LHCN-M2 (cell line): Measurements from ENCODE around the gene AOPEP. TPM values are rescaled to one million over a fixed set of nuclear protein-coding genes. Genes with fewer than 3 reads are reported as not detected.

Experiments used
- DNase-seq: peaks from one replicate; pipeline ENCODE4 v3.0.0-alpha.2; 2012; ENCODE audit warnings: low read depth
- total RNA-seq: library from RNA; depleted of rRNA; stranded (reverse); fragments of >200 nt; gene quantifications from 2 replicates; pipeline ENCODE4 v1.2.3, GENCODE V29; 2014

Gene AOPEP
- total RNA-seq, 1 experiment from 2014 or later, result 114 TPM

DNA sequence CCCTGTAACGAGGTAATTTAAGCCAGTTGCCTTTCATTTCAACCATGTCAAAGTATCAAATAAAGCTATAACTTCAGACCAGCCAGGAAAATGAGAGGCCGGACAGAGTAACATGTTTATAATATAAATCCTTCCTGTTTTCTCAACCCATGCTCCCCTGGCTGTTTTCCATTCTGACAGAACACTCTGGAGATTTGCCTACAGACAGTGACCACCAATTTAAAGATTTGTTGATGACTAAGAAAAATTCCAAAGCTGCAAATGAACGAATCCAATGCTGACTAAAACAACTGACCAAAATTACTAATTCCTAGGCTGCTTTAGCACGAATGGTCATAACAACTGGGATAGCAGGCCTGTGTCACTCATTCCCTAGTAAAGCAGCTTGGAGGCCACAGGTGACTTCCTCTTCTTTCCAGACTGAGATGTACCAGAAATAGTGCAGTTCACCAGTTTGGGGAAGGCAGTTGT is 141.4 kb downstream of the AOPEP start:
- DNase-seq, result peak; percentile 99

DNA sequence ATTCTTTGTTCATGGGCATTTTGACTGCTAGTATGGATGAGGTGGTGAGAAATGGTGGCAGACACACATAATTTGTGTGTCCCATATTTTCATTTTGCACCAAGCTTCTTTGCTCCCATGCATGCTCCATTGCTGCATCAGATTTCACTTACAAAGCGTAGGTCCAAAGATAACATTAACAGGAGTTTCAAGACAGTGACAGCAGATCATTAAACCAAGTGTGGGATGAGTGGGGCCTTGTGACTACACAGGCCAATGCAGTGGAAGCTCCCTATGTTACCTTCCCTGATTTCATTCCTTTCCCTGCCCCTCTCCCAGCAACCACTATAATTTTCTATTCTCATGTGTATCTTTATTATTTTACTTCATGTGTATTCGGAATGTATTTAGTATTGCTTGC is 142.0 kb downstream of the AOPEP start:
- no peak for DNase-seq

DNA sequence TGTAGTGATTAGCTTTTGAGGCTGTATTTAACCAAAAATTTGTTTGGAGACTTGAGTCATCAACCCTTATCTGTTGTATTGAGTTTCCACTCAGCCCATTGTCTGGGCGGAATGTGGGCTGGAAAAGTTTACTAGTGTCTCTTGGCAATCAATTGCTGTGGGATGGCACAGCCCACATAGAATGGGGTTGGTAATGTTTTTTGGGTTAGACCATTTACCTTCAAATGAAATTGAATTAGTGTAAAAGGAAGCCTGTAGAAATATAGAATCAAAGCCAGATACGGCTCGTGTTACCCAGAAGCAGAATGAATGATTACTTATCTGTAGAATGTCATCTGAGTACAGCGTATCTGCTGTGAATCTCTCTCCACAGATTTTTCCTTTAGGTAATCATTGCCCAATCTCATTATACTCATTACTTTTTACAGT is 142.9 kb downstream of the AOPEP start:
- peak; percentile 83 for DNase-seq

DNA sequence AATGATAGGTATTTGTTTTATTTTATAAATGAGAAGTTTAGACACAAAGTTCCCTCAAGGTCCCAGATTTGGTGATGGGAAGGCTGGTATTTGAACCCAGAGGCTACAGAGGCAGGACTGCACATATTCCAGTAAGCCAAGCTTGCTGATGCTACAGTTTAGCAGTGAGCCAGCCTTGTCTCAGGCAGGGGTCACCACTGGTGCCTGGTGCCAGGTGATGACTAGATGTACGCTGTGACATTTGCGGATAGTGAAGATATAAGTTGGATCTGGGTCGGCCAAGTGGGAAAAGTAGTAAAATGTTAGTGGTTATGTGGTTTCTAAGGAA is 143.9 kb downstream of the AOPEP start:
- no peak for DNase-seq

DNA sequence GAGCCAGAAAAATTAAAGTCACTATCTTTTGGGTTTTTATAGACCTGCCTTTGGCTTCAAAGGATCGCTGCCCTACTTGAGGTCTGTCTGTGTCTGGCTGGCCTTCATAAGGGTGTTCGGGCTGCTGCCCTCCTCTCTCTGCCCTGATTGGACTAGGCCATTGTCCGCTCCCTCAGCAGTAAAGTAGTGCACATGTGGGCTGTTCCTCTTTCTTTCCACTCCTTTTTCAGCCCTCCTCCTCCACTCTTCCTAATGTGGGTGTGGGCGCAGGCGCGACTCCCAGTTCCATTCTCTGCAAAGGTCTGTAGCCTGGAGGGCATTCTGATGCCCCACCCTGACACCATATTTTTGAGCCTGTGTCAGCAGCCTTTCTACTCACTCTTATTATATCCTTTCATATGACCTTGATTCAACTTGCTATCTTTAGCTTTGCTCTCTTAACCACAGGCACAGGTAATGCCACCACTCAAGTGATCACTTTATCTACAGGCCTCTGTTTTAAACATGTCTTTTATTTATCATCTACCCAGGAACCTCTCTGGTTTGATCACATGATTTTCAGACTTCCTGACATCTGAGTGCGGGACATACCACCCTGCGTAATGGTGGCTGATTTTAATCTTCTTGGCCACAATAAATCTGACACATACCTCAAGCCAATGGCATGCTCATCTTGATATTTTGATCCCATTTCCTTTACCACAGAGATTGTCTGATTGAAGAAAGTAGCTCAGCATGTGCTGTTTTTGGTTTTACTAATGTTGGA is 144.5 kb downstream of the AOPEP start:
- peak; percentile 83 for DNase-seq

DNA sequence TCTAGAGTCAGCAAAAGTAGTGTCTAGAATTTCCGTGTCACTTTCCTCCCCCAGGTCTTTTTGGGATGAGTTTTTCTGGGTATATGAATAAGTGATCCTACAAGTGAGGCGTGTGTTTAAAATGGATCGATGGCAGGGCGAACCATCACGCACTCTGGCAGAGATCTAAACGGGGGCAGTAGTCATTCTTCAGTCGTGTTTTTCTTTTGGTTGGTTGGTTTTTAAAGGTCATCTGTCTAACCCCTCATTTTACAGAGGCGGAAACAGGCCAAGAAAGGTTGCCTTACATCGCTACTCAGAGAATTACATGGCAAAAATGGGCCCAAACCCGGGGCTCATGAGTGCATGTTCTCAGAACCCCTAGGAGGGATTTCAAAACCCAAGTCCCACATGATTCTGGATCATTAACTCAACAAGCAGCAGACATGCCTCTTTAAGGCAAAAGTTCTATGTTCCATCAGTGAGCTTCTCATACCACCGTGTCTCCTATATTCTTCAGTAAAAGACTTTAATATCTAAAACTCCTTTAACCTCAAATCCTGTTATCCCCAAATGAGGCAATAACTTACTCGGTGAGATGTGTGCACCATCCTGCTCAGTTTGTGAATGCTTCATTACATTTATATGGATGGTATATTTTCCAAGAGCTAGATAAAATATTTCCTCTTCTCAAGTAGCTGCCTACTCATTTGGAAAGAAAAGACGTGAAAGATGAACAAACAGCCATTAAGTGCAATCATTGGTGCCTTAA is 145.8 kb downstream of the AOPEP start:
- DNase-seq, result no peak

DNA sequence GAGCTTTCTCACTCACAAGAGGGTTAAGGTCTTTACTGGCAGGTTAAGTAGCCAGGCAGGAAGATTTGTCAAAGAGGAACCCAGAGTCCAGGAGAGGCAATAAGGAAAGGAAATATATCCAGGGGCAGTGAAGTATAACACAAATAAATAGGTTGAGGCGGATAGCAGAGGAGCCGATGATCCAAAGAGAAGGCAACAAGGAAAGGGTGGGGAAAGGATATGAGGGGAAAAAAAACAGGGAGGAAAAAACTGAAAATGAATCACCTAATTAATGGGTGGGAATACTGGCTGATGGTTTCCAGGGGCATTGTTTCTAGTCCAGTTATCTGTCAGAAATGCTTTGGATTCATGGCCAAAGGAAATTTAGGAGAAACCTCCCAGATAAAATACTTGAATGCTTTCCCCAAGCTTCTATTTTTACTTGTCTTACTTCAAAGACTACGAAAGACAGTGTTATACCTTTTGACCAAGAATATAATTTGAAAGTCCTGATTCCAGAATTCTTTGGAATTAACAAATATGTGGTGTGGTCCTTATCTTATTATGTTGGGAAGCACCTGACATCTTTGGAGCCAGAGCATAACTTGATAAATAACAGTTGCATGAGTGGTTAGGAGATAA is 146.5 kb downstream of the AOPEP start:
- DNase-seq, result no peak

DNA sequence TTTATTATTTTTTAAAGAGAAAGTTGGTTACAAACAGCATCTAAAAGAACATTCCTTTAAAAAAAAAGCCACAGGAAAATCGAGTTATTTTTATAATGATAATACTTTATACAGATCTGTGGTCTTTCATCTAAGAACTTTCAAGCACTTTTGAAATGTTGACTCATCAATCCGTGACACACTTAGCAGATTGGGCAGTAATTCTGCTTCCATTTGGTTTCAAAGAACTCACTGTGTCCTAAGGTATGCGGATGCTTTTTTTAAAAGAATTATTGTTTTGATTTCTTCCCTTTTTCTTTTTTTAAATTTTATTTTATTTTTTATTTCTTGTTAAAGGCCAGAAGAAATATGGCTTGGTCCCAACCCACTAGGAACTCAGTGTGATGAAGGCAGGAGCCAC is 147.8 kb downstream of the AOPEP start:
- peak; percentile 92 for DNase-seq

DNA sequence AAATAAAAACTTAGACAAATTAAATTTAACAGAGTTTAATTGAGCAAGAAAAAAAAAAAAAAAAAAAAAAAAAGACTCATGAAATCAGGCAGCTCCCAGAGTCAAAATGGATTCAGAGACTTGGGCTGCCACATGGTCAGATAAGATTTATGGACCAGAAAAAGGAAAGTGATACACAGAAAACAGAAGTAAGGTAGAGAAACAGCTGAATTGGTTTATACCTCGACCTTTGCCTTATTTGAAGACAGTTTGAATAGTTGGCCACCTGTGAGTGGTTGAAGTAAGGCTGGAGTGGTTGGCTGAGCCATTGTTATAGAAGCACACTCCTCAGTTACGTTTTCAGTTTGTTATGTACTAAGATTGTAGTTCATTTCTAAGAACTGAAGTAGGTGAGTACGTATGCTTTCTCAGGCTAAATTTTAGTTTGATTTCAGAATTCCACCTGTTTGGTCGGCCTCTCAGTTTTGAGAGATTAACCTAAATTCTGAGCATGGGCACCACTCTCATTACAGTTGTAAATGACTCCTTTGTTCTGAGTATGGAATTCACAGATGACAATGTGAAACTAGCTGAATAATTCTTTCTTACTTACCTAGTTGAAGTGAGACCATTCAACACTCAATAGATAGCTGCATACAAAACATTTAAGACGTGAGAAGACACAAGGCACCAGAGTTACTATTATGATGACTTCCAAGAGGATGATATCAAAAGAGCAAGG is 149.0 kb downstream of the AOPEP start:
- DNase-seq, result no peak

DNA sequence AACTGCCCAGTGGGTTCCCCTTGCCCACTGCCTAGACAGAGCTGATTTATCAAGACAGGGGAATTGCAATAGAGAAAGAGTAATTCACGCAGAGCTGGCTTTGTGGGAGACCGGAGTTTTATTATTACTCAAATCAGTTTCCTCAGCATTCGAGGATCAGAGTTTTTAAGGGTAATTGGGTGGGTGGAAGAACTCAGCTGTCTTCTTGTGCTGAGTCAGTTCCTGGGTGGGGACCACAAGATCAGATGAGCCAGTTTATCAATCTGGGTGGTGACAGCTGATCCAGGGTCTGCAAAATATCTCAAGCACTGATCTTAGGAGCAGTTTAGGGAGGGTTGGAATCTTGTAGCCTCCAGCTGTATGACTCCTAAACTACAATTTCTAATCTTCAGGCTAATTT is 152.3 kb downstream of the AOPEP start:
- DNase-seq, result peak; percentile 85

DNA sequence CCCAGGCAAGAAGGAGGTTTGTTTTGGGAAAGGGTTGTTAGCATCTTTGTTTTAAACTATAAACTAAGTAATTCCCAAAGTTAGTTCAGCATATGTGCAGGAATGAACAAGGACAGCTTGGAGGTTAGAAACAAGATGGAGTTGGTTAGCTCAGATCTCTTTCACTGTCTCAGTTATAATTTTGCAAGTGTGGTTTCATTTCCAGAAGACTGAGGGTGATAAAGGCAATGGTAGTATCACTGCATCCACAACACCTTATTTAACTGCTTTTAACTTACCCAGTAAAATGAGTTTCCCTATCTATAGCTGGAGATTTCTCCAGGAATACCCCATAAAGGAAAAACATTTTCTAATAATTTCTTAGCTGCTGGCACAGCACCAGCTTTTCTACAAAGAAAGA is 152.7 kb downstream of the AOPEP start:
- no peak for DNase-seq

DNA sequence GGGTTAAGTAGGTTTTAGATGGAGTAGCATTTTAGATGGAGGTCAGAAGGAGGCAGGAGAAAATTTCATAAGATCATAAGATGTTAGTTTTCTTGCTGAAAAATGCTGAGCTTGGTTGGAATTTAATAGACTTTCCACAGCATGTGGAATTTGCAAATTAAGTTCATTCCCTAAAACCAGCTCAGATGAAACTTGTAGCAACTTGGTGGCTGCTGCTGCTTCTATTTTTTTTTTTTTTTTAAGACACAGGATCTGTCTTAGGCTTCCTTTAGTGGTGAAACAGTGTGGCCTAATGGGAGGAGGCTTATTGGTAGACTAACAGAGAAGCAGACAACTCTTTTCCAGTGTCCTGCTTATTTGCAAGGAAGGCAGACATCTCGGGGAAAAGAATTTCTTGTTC is 154.5 kb downstream of the AOPEP start:
- DNase-seq, result no peak

DNA sequence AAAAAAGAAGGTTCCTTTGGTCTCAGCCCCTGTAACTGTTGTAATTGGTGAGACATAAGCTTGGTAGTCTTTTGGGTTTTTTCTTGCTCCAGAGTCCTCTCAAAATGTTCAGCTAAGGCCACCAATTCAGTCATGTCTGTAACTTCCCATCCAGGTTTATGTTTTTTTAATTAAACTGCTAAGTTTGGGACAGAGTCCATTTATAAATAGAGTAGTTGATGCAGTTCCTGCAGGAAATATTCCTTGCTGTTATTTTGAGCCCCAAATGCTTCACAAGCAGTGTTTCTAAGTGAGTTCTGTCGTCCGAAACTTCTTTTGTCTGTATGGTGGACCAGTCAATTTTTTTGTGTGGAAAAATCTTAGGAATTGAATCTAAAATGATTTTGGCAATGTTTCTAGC is 155.0 kb downstream of the AOPEP start:
- no peak for DNase-seq

DNA sequence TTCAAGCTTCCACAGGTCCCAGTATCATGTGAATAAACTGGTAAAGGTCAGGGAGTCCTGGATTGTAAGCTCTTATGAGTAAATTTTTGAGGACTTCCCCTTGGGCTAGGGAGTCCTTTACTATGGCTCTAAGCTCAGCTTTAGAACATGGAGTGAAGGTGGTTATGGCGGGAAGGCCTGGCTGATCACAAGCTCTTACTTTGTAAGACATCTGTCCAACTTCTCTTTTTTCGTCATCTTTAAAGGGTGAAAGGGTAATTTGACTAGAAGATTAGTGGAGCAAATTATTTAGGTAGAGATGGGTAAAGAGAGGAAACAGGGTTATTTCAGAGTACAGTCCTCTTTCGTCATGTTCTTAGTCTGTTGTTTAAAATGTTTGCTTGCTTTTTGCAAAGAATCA is 155.4 kb downstream of the AOPEP start:
- DNase-seq, result no peak

DNA sequence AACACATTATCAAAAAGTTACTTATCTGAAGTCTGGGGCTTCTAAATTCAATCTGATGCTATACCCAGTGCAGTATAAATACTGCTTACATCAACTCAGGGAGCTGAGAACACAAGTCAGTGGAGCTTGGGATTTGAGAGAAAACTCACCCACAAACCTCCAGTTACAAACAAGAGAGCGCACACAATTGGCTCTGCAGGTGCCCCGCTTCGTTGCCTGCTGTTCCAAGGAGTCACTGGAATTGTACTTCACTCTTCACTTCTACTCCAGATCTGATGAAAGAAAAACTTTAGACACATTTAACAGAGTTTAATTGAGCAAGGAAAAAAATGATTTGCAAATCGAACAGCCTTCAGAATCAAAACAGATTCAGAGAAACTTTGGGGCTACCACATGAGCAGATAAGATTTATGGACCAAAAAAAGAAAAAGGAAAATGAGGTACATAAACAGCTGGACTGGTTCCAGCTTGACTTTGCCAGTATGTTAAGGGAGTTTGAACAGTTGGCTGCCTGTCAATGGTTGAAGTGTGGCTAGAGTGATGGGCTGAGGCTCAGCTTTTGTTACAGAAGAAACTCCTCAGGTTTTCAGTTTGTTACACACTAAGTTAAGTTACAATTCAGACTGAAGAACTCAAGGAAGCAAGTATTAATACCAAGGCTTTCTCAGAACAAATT is 156.6 kb downstream of the AOPEP start:
- DNase-seq, result no peak

DNA sequence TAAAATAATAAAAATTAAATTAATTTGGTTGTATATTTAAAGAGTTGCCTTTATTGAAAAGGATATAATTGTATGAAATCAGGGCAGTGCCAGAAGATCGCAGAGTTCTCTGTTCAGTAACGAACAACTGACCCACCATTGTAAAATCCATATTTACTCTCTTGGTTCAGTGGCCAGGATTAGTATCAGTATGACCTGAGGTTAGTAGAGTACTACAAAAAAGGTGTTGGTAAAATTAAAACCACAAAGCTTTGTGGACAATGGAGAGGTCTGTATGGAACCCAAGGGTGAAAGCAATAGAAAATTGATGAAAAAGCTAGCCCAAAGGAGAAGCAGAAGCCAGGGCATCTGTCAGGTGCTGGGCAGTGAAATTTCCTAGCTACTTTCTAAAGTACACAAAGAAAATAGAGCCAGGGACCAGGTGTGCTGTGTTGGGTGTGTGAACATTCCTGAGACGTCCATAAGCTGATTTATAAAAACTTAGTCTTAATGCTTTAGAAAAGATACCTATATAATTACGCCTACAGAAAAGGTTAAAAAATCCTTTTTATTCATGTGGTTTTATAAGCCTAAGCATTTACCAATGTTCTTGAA is 159.5 kb downstream of the AOPEP start:
- no peak for DNase-seq

DNA sequence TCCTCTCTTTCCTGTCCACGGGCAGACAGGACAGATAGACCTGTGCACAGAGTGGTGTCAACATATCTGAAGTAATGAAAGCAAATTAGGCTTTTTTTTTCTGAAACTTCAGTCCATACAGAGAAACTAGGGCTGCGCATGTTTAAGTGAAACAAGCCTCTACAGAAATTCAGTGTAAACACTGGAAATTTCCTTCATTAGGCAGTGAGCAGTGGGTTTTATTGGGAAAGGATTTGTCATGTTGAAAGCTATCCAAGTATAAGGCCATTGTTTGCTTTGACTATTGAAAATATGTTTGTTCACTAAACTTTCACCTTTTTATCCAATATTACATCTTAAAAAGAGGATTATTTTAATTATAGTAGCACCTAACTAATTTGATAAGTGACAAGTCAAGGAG is 161.2 kb downstream of the AOPEP start:
- DNase-seq, result no peak

DNA sequence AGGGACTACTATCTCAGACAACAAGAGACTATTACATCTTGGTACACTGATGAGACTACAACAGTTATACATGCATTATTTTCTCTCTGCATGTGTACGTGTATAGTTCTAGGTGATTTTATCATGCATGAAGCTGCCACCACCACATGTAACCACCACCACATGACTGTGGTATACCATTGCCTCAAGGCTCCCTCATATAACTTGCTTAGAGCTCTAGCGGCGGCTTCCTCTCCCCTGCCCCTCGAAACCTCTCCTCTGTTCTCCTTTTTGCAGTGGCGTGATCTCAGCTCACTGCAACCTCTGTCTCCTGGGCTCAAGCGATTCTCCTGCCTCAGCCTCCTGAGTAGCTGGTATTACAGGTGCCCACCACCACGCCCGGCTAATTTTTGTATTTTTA is 162.3 kb downstream of the AOPEP start:
- no peak for DNase-seq

DNA sequence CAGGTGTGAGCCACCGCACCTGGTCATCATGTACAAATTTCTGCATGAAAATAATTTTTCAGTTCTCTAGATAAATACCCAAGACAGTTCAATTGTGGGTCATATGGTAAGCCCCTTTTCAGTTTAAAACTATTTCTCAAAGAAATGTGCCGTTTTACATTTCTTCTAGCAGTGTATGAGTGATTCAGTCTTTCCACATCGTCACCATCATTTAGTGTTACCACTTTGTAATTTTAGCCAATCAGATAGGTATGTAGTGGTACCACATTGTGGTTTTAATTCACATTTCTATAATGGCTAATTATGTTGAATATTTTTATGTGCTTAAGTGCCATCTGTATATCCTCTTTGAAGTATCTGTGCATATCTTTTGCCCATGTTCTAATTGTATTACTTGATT is 163.1 kb downstream of the AOPEP start:
- DNase-seq, result no peak

DNA sequence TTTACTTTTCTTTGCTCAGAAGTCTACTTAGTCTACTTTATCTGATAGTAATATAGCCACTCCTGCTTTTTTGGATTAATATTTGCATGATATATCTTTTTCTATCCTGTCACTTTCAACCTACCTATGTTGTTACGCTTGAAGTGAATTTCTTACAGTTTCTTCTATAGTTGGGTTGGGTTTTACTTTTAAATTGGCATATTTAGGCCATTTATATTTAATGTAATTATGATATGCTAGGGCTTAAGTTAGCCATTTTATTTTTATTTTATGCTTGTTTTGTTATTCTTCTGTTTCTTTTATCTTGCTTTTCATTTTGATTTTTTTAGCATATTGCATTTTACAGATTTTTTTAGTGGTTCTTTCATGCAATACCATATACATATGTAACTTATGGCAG is 164.7 kb downstream of the AOPEP start:
- no peak for DNase-seq

DNA sequence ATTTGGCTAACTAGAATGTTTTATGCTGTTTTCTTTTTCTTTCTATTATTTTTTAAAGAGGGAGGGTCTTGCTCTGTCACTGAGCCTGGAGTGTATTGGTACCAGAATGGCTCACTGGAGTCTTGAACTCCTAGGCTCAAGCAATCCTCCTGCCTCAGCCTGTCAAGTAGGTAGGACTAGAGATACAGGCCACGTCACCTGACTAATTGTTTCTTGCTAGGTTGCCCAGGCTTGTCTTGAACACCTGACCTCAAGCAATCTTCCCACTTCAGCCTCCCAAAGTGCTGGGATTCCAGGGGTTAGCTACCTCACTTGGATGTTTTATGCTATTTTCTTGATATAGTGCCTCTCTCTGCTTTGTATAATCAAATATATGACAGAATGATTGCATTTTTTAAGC is 166.2 kb downstream of the AOPEP start:
- no peak for DNase-seq
